EL (cell line): Measurements from ENCODE around the gene BRD1.
"Not testable (repeated sequence)": the region's sequence is repeated elsewhere in the genome, so short reads cannot be mapped to it uniquely, and the experiment has no call there.

Source experiments
- DNase-seq: peaks from one replicate; pipeline ENCODE4 v3.0.0-alpha.2; 2016

BRD1 gene

DNA sequence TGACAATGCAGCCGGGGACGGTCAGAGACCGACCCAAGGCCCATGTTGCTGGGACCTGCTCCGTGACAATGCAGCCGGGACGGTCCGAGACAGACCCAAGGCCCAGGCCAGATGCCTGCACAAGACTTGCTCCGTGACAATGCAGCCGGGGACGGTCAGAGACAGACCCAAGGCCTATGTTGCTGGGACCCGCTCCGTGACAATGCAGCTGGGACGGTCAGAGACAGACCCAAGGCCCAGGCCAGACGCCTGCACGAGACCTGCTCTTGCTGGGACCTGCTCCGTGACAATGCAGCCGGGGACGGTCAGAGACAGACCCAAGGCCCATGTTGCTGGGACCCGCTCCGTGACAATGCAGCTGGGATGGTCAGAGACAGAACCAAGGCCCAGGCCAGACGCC is 45.8 kb downstream of the BRD1 start:
- DNase-seq, result not testable (repeated sequence)

DNA sequence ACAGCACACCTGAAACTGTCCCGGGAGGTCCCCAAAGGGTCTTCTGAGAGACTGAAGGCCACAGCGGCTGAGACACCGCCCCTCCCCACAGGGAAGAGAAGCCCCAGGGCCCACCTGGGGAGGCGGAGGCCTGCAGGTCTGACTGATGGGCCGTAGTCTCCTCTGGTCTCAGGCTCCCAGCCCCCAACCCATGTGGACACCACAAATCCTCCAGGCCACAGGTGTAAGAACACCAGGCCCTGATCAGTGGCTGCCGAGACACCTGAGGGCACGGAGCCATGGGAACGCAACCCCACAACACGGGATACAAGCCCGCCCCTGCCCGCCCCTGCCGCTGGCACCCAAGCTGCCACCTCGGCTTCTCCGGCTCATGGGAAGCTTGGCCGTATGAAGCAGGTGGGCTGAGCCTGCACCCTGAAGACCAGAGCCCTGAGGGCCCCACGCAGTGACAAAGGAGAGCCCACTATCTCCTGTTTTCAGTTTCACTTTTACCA is 46.3 kb downstream of the BRD1 start:
- no peak for DNase-seq

DNA sequence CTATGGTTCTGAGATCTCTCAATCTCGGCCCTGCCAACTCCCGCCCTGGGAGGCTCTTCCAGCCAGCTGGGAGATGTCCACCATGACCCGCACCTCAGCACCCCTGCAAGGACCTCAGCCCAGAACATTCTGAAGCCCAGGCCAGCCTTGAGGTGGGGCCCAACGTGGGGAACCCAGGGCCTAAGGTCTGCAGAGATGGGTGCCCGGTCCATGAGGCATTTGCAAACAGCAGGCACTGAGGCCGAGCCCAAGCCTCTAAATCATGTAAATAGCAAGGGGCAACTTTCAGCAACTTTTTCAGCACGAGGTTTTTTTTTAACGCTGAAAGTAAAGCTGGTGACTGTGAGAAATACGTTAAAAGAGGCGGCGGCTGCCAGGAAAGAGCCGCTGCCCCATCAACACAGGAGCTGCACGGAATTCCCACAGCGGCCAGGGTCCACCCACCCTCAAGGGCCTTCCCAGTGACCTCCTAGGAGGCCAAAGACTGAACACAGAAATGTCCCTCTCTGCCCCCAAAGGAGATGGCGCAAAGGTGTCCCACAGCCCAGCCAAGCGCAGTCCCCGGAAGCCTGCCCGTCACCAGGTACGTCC is 46.9 kb downstream of the BRD1 start:
- no peak for DNase-seq

DNA sequence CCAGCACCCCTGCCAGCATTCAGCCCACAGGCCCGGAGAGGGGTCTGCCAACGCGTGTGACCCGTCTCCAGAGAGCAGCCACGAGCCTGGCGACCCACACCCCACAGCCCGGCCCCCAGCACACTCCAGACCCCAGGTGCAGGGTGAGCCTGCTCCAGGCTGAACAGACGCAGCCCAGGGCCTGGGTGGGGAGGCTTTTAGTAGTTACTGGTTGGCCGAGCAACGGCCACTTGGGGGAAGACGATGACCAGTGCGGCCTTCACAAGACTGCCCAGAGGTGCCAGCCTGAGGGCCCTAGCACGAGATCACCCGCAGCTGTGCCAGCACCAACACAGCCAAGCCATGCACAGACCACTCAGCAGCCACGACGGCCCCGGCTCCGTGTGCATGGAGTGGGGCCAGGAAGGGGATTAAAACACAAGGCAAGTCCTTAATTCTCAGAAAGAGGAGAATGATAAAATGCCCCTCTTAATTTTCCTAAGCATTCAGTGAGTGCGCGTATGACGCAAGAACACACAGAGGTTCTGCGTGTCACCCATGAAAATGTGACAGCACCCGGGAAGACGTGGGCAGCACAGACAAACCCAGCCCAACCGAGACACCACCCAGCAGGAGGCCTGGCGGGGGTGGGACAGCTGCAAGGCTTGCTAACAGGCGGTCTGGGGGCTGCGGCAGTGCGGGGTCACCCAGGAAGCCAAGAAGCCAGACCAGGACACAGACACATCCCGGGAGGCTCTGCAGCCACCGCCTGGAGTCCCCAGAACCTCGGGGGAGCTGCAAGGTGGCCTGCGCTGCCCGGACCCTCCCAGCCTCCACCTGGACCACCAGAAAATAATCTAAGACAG is 47.6 kb downstream of the BRD1 start:
- no peak for DNase-seq

DNA sequence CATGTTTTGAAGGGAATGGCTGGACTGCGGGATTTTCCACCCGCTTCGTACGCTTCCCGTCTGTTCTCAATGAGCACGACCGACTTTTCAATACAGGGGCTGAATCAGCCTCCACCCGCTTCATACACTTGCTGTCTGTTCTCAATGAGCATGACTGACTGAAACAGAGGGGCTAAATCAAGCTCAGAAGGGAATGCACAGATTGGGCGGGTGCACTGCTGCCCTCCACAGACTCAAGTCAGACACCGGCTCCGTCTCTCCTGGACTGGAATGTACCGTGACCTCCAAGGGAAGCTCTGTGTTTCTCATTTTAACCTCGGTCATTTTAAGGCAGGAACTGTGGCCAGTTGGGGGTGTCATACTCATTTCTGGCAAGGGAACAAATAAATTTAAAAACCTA is 48.5 kb downstream of the BRD1 start:
- DNase-seq, result no peak

DNA sequence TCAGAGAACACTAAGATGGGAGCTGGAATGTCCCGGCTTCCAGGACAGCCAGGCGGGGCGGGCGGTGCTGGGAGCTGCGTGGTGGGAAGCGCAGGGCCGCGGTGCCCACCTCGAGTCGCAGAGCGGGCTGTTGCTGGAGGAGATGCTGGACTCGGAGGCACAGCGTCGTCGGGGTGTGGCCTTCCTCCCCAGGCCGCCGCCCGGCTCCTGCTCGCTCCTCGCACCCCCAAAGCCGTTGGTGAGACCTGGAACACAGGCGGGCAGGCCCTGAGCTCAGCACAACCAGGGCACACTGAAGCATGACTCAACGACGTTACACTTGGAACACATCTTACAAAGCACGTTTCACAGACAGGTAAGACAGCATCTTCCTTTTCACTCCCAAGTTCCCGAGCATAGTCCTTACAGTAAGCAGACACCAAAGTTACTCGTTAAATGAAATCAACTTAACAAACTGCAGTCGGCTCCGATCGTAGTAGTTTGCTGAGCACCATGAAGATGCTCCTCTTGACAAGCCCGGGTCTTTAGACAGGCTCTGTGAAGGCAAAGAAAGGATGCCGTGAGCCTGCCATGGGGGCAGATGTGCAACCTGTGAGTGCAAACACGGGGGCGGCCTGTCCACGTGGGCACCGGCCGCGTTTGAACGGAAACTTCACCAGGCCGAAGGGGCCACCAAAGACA is 50.0 kb downstream of the BRD1 start:
- DNase-seq, result no peak

DNA sequence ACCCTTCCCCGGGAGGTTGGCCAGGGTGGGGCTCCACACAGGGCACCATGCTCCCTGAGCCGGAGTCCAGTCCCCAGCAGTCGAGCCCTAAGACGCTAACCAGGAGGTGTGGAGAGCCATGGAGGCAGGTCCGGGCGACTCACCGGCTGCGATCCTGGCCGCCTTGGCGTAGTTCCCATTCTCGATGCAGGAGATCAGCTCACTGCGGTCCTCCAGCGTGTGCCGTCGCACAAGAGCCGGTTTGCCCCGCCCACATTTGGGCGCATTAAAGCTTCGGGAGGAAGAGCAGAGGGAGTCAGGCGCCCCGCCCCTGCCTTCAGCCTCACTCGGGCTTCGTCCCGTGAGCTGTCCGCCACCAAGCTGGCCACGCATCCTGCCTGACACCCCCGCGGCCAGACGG is 50.8 kb downstream of the BRD1 start:
- no peak for DNase-seq

DNA sequence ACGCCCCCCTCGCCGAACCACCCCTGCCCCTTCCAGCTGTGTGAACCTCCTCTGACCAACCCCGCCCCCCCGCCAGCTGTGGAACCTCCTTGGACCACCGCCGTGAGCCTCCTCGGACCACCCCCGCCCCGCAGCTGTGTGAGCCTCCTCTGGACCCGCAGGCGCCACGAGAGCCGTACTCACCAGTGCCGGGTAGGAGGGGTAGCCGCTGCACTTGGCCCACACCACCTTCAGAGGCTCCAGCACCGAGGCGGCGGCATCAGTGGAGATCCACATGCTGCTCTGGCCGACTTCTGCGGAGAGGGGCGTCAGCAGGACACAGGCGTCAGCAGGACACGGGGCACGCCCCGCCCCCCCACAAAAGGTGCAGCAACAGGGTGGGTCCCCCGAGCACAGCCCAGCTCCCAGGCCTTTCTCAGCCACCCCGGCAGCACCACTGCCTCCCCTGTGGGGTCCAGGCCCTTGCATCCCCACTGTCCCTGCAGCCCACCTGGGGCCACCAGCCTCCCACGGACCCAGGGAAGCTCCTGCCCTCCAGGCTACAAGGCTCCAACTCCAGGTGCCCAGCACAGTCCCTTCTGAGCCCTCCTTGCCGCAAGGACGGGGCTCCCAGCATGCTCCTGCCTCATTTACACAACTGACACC is 51.7 kb downstream of the BRD1 start:
- no peak for DNase-seq

DNA sequence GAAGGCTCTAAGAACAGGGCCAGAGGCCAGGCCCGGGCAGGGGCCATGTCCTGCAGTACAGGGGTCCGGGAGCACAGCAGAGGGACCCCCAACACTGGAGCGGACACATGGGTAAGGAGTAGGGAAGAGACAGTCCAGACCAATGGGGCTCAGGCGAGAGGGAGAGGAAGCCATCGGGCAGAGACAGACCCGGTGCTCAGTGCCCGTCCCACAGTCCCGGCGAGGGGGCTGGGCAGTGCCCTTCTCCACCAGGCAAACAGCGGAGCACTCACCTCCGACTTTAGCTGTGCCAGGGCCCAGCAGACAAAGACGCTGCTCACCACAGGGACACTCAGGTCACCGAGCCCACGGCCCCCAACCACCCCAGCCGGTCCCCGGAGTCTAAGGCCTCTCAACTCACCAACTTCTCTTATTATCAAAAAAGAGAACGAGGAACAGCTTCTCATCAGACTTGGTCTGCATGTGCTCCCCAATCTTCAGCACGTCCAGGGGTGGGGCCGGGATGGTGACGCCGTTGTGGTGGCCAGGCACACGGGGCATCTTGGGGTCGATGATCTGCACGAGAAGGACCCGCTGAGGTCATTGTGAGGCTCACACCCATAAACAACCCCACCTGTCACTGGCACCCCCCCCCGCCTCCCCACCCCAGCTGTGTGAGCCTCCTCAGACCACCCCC is 52.3 kb downstream of the BRD1 start:
- no peak for DNase-seq

DNA sequence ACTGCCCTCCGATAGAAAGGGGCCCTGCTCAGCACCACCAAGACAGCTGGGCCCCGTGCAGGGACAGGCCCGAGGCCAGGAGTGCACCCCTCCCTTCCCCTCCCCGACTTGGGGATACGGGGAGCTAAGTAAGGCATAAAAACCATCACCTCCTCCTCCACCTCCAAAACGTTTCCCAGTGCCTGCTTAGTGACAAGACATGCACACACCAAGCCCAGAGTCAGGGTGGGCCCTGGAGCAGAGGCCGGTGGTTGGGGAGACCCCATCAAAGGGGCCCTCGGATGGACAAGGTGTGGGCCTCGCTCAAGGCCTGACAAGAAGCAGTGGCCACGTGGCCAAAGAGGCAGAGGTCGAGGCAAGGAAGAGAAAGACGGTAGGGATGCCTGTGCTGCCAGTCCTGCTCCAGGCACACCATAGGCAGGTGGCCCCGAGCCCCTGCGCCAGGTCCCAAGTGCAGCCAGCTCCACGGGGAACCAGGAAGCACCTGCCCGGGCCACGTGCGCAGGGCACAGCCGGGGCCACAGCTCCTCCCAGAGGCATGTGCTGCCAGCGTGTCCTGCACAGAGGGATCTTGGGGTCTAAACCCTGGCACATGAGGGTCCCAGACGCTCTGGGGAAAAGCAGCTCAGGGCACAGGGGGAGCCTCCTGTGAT is 53.0 kb downstream of the BRD1 start:
- DNase-seq, result no peak

DNA sequence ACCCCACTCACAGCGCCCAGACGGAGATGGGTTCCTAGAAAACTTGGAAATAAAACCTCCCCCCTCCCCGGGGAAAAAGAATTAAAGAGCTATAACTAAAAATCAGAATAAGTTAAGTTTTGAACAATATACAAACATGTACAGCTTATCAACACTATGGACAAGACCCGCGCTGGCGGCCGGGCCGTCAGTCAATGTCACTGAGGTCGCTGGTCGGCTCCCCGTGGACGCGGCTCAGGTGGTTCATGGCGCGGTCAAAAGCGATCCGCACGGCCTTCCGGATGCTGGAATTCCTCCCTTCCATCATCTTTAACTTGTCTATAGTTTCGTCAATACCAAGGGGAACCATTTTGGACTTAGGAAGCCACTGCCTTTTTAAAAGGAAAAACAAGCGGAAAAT is 53.6 kb downstream of the BRD1 start:
- DNase-seq, result no peak

DNA sequence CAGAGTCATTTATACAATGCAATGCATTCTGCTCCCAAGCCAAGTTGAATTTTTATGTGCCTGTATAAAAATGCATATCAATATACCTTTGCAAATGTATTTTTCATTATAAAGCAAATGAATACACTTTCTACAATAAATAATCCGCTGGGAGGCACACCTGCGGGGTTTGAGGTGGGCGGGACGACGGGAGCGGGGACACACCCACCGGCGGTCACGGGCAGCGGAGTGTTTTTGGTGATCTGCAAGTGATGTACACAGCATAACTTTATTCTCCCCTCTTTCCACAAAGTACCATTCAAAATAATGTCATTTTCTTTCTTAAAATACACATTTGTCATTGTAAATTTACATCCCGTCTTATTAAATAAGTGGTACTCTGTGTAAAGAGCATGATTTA is 54.1 kb downstream of the BRD1 start:
- no peak for DNase-seq

DNA sequence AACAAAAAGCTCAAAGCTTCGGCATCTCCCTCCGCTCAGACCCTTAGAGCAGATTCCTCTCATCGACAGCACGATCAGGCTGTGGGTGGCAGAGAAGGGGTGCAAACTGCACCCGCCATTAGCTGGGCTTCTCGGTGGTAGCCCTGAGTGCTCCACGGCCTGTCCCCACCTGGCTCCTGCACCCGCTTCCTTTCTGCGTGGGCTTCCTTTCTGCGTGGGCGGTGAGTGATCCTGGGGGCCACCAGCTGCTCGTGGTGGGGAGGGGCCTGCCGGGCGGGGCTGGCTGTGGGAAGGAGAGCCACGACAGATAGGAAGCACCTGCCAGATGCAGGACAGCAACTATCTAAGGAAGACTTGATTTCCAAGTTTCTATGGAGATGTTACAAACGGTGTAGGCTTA is 55.0 kb downstream of the BRD1 start:
- DNase-seq, result no peak

DNA sequence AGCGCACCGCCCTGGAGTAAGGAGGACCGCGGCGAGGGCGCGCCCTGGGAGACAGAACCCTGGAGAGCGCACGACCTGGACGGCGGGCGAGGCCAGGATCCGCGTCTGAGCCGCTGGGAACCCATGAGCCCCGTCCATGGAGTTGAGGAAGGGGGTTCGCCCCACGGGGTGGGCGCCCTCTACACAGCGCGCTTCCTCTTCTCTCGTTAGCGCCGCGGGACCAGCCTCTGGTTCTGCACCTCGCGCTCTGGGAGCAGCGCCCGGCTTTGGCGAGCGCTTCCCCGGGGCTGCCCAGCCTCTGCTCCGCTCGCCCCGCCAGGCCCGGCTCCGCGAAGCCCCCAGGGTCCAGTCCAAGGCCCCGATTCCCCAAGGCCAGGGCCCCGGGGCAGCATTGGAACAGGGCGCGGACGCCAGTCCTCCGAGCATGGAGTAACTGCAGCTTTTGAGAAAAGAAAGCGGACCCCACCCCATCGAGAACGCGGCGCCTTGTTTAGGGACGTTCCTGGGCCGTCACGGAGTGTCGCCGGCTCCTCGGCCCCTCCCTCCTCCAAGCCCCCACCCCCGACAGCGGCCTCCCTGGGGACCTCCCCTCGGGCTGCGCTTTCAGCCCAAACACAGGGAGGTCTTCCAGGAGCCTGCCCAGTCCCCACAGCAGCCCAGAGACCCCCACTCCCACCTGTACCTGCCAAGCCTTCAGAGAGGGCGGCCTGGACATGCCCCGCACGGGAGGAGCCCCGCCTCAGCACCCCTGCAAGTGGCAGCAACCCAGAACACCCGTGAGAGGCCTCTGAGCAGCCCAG is 56.2 kb downstream of the BRD1 start:
- no peak for DNase-seq

DNA sequence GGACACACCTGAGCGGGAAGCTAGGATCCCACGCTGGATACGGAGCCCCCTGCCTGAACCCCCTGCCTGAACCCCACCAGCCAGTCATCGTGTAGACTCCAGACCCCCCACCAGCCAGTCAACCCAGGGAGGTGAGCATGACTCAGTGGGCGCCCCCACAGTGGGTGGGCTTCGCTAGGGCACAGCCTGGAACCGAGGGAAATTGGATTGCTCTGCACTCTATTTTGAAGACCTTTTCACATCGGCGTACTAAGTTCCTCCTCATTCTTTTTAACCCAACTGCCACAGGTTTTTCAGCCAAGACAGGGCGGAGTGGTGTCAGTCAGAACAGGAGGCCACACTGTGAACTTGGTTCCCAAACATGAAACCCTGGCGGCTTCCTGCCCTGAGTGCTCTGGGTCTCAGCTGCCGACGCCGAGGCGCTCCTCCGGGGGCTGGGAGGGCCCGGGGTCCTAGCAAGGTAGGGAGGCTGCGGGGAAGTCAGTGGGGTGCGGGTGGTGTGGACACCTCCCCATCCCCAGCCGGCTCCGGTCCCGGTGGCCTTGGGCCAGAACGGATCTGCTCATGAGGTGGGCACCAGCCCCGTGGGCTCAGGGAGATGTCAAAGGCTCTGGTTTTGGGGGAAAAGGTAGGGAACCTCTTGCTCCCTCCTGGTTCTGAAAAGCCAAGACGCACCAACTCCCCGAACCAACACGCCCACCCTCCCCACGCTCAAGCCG is 57.0 kb downstream of the BRD1 start:
- no peak for DNase-seq

DNA sequence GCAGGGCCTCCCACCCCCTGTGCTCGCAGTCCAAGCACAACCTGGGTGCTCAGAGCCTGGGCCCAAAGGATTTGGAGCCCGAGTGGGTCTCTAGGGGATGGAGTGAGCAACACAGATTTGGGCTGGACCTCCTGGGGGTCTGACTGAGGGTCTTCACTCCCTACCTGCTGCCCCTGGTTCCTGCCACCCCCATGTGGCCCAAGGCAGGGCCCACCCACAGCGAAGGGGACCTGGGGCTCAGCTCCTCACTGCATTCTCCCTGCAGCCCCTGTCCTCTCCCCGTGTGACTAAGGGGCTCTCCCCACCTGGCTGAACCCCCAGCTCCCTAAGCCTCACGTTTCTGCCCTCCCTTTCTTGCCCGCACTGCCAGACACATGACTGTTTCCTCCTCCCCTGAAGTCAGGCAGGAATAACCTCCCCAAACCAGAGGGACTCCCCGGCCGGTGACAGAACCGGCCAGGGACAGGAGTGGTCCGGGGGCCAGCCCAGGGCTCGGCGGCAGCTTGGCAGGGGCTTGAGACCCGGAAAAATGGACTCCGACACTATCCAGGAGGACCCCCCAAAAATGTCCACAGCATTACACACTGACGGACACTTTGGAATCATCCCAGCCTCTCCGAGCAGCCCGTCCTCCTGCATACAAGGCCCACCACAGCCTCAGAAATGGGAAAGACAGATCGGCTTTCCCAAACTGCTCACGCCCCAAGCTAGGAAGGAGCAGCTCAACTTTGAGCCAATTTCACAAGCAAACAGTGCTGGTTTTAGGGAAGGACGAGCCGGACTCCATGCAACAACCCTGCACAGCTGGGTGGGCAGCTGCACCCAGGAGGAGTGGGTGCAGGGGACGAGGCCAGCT is 57.8 kb downstream of the BRD1 start:
- DNase-seq, result no peak

DNA sequence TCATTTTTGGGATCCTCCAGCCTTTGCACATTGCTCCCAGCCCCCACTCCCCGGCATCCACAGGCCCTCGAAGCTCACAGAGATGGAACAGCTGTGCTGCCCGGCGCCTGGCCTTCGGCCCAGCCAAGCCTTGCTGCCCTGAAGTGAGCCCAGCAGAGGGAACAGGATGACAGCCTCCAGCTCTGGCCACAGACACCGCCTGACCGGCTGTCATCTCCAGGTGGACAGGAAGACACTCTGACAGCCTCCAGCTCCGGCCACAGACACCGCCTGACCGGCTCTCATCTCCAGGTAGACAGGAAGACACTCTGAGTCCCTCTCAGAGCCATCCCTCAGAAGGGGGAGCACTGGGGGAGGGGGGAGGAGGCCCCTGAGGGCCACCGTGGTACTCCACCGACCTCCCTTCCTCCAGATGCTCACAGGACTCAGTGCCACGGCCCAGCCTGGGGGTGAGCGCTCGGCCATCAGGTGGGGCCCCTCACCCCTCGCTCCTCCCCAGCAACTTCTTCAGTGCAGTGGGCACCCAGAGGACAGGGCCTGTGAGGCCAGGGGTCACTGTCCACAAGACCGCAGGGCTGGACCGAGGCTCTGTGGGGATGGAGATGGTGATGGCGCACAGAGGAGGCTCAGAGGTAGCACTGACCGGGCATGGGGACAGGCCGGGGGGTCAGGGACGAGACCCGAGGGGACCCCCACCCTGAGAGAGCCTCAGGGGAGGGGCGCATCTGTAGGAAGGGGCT is 58.6 kb downstream of the BRD1 start:
- DNase-seq, result no peak

DNA sequence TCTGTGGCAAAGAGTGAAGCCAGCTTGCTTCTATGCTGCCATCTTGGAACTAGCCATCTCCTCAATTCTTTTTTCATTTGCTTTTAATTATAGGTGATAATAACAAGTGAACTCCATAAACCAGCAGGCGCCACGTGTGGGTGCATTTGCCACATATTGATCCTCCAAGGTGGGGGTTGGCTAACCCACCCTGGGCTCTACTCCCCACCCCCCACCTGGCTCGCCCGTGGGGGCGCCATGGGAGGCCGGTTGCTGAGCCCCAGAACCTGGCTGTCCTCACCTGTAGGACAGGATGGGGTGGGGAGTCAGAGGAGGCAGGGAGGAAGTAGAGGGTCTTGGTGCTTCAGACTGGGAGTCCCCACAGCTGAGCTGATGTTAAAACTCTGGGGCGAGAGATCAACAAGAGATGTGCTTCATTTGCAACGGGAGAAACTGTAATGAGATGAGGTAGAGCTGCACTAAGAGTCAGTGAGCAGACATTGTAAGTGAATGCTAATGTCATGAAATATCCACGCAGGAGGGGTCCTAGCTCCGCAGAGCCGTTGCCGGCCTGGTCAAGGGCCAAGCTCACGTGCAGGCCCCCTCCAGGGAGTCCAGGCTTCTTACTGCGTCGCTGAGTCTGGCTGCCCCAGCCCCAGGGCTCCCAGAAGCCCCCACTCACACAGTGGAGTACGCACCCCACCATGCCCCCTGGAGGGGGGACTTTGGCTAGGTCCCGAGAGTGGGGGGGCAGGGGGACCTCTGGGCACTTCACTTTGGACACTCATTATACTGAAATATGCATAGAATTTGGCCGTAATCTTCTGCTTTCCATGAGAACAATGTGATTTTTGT is 59.4 kb downstream of the BRD1 start:
- DNase-seq, result no peak
